Spleen (tissue), 11 donors: ENCODE results near the gene PI16. TPM values are rescaled to one million over a fixed set of nuclear protein-coding genes. Genes with fewer than 3 reads are reported as not detected.

ENCODE experiments used
- DNase-seq: peaks from one replicate; pipeline ENCODE4 v3.0.0-alpha.2; 2020
- H3K27ac ChIP-seq, 8 donors: fragments of 200-600 bp; sonication (generic) in 7 of 8; 1 replicate in 4 of 8; 2 replicates in 4 of 8; pipeline versions ENCODE4 v1.5.0 to v1.8.0; 2016 to 2021; ENCODE audit warnings: inconsistent platforms in 4 of 8, mild to moderate bottlenecking in 4 of 8, moderate library complexity in 1 of 8
- H3K27me3 ChIP-seq, 7 donors: fragments of 200-600 bp; sonication (generic) in 6 of 7; replicated peaks in 1 of 7; 1 replicate in 4 of 7; 2 replicates in 3 of 7; pipeline versions ENCODE4 v1.5.0 to v1.8.0; 2016 to 2021; ENCODE audit warnings: inconsistent platforms in 3 of 7, mild to moderate bottlenecking in 1 of 7
- H3K36me3 ChIP-seq, 6 donors: fragments of 200-600 bp; sonication (generic) in 5 of 6; 1 replicate in 4 of 6; 2 replicates in 2 of 6; pipeline versions ENCODE4 v1.5.0 to v1.8.0; 2016 to 2021; ENCODE audit warnings: inconsistent platforms in 2 of 6
- H3K4me1 ChIP-seq, 6 donors: fragments of 200-600 bp; sonication (generic) in 5 of 6; 1 replicate in 3 of 6; 2 replicates in 3 of 6; pipeline versions ENCODE4 v1.5.0 to v1.8.0; 2016 to 2021; ENCODE audit warnings: inconsistent platforms in 3 of 6
- H3K4me3 ChIP-seq, 8 donors: fragments of 200-600 bp; sonication (generic) in 7 of 8; 1 replicate in 4 of 8; 2 replicates in 4 of 8; pipeline versions ENCODE4 v1.5.0 to v1.8.0; 2016 to 2021; ENCODE audit warnings: inconsistent platforms in 4 of 8, mild to moderate bottlenecking in 4 of 8, moderate library complexity in 2 of 8
- H3K9me3 ChIP-seq, 8 donors: fragments of 200-600 bp; sonication (generic) in 7 of 8; 1 replicate in 4 of 8; 2 replicates in 4 of 8; pipeline versions ENCODE4 v1.5.0 to v1.8.0; 2016 to 2021; ENCODE audit warnings: inconsistent platforms in 4 of 8
- POLR2A ChIP-seq, 3 donors: fragments of 450-650 bp; IDR thresholded peaks; one replicate each; pipeline ENCODE4 v1.5.1; 2017; ENCODE audit warnings: antibody characterized with exemption in 3 of 3, mild to moderate bottlenecking in 1 of 3
- POLR2AphosphoS5 ChIP-seq, 3 donors: sonication (generic); formaldehyde crosslinking; IDR thresholded peaks; one replicate each; pipeline ENCODE4 v1.5.1; 2017; ENCODE audit warnings: antibody characterized with exemption in 3 of 3
- WGBS, 5 donors: extraction: QIAGEN DNeasy Blood & Tissue Kit in 3 of 5; methylation state at CpG; one replicate each; pipeline versions ENCODE4 v1.1.5 to v1.1.7; 2013 to 2018; 5-methylcytosine and 5-hydroxymethylcytosine counted together
- intact Hi-C: fragments of 100-400 bp; cut with DNase I; formaldehyde crosslinking; loops from one replicate; pipeline ENCODE4 v1.15.0; 2023; ENCODE audit warnings: low total_unique reads
- polyA plus RNA-seq, 3 donors: library from polyadenylated mRNA; stranded (reverse); fragments of 200-250 nt; gene quantifications; one replicate each; pipeline ENCODE4 v1.2.1, GENCODE V29; 2013
- total RNA-seq, 7 donors: library from RNA; depleted of rRNA in 3 of 7; stranded (reverse); fragments of >200 nt in 3 of 7; fragmentation: NEBNext Ultra II Directional in 4 of 7; extraction: Animal tissue kit (Norgen Biotek cat#: 25700) in 4 of 7; gene quantifications; one replicate each; pipeline versions ENCODE4 v1.1.0 to v1.2.1, GENCODE V29; 2016 to 2021
- TF ChIP-seq, protein P1 (sequence below), 11 experiments: fragments of 200-600 bp in 7 of 11; fragments of 450-650 bp in 4 of 11; sonication (generic) in 4 of 11; IDR thresholded peaks in 8 of 11; conservative IDR thresholded peaks in 3 of 11; 1 replicate in 7 of 11; 2 replicates in 4 of 11; pipeline versions ENCODE4 v1.4.0 to v1.8.0; 2016 to 2021; ENCODE audit warnings: antibody characterized with exemption in 11 of 11, inconsistent platforms in 4 of 11, mild to moderate bottlenecking in 1 of 11
- donor health status: healthy with polysubstance abuse.
- donor health status: DM: no; HTN: no; CAD: no; lungs with moderate emphysema.
- donor health status: DM: no; HTN: no; CAD: no.
- donor health status: Bipolar disorder and iron deficiency.
- donor health status: healthy.
- donor health status: DM: no; HTN: no; CAD: no.
- donor health status: DM: yes; HTN: yes; CAD: no.

The PI16 gene
- total and polyA plus RNA-seq, 10 donors, result 0.94 to 7.3 (median 1.6) TPM; not detected in 1

DNA sequence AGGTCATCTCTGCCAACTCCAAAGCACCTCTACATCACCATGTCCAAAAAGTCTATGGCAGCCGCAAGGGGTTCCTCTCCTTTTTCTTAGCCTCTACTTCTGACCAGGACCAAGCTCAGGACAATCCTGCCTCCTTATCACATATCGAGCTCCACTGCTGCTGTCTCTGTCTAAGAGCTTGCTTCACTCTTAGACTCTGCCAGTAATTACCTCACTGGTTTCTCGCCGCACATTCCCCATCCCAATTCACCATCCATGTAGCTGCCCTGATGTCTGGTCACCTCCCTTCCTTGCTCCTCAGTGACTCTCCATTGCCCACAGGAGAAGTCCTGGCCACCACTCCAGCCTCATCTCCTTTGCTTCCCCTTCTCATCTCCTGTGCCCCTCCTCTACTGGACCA, 24.1 kb upstream of the PI16 start:
- 93 to 97% (median 96%) methylated on average over 4 of the region's 4 CpGs for WGBS, 5 donors
- Histone ChIP-seq H3K36me3 (peaks cover 0 to 36% (median 2%) of the 10 kb centered on the region in 6 donors), H3K4me1 (peaks cover 0 to 10% (median 0%) of the 10 kb centered on the region in 6 donors), H3K4me3 (no peak overlapping the region), H3K27ac (no peak overlapping the region), H3K27me3 (no peaks in the 10 kb centered on the region), H3K9me3 (no peaks in the 10 kb centered on the region)
- TF ChIP-seq POLR2A (IDR thresholded peaks at IDR 0.05), result no peak
- no peak for TF ChIP-seq POLR2AphosphoS5 (IDR thresholded peaks at IDR 0.05)
- TF ChIP-seq, protein P1, sequence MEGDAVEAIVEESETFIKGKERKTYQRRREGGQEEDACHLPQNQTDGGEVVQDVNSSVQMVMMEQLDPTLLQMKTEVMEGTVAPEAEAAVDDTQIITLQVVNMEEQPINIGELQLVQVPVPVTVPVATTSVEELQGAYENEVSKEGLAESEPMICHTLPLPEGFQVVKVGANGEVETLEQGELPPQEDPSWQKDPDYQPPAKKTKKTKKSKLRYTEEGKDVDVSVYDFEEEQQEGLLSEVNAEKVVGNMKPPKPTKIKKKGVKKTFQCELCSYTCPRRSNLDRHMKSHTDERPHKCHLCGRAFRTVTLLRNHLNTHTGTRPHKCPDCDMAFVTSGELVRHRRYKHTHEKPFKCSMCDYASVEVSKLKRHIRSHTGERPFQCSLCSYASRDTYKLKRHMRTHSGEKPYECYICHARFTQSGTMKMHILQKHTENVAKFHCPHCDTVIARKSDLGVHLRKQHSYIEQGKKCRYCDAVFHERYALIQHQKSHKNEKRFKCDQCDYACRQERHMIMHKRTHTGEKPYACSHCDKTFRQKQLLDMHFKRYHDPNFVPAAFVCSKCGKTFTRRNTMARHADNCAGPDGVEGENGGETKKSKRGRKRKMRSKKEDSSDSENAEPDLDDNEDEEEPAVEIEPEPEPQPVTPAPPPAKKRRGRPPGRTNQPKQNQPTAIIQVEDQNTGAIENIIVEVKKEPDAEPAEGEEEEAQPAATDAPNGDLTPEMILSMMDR (IDR thresholded peaks at IDR 0.05 in 8 of 11, conservative IDR thresholded peaks at IDR 0.05 in 3 of 11), result no peak
- no peak for DNase-seq
- intact Hi-C loops, result no loop called here

DNA sequence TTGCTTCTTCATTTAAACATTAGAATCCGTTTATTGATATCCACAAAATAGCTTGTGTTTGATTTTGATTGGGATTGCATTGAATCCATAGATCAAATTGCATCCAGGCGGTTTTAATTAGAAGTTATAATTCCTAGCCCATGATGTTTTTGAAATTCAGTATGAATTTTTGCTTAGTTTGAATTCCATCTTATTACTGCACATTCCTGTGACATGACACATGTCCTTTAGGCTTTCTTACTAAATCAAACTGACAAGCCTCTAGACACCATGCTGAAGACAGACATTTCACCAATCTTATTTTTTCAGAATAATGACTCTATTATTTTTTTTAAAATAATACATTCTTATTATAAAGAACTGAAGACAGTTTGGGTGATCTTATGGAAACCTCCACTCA, 21.4 kb upstream of the PI16 start:
- Histone ChIP-seq H3K9me3 (no peaks in the 10 kb centered on the region), H3K27me3 (no peaks in the 10 kb centered on the region), H3K4me3 (no peak overlapping the region), H3K27ac (no peak overlapping the region), H3K4me1 (peaks cover 0 to 10% (median 0%) of the 10 kb centered on the region in 6 donors), H3K36me3 (peaks cover 0 to 13% (median 0%) of the 10 kb centered on the region in 6 donors)
- intact Hi-C loops, result no loop called here
- WGBS, 5 donors, result 88 to 99% (median 91%) methylated on average over 2 of the region's 2 CpGs
- DNase-seq, result no peak
- TF ChIP-seq, protein P1 (IDR thresholded peaks at IDR 0.05 in 8 of 11, conservative IDR thresholded peaks at IDR 0.05 in 3 of 11), result no peak
- TF ChIP-seq POLR2A (IDR thresholded peaks at IDR 0.05) (no peak), POLR2AphosphoS5 (IDR thresholded peaks at IDR 0.05) (no peak)

DNA sequence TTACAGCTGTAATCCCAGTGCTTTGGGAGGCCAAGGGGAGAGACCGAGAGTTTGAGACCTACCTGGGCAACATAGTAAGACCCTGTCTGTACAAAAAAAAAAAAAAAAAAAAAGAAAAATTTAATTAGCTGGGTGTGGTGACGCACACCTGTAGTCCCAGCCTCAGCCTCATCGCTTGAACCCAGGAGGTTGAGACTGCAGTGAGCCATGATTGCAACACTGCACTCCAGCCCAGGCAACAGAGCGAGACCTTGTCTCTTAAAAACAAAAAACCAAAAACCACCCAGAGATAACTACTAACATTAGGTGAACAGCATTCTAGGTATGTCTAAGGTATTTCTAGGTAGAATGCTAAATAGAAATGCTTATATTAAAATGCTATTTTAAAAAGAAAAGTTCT, 21.0 kb upstream of the PI16 start:
- WGBS, 5 donors, result 81 to 99% (median 95%) methylated on average over 4 of the region's 4 CpGs
- Histone ChIP-seq H3K9me3 (no peaks in the 10 kb centered on the region), H3K27ac (no peak overlapping the region), H3K4me3 (no peak overlapping the region), H3K4me1 (peaks cover 0 to 10% (median 0%) of the 10 kb centered on the region in 6 donors), H3K36me3 (peaks cover 0 to 9% (median 0%) of the 10 kb centered on the region in 6 donors), H3K27me3 (no peaks in the 10 kb centered on the region)
- no peak for TF ChIP-seq POLR2A (IDR thresholded peaks at IDR 0.05)
- no peak for TF ChIP-seq POLR2AphosphoS5 (IDR thresholded peaks at IDR 0.05)
- TF ChIP-seq, protein P1 (IDR thresholded peaks at IDR 0.05 in 8 of 11, conservative IDR thresholded peaks at IDR 0.05 in 3 of 11), result no peak
- intact Hi-C loops, result no loop called here
- no peak for DNase-seq

DNA sequence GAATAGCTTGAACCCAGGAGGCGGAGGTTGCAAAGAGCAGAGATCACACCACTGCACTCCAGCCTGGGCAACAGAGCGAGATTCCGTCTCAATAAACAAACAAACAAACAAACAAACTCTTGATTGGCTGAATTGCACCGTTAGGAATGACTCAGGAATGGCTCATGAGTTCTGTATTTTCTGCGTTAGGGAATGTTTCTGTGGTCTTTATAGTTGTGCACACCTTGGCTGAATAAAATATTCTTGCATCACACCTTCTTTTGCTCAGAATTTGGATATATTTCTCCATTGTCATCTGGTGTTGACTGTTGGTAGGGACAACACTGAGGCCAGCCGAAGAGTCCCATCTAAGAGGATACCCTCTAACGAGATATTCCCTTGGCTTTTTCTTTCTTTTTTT, 19.6 kb upstream of the PI16 start:
- TF ChIP-seq POLR2AphosphoS5 (IDR thresholded peaks at IDR 0.05) (no peak), POLR2A (IDR thresholded peaks at IDR 0.05) (no peak)
- TF ChIP-seq, protein P1 (IDR thresholded peaks at IDR 0.05 in 8 of 11, conservative IDR thresholded peaks at IDR 0.05 in 3 of 11), result no peak
- Histone ChIP-seq H3K4me1 (peaks cover 0 to under 1% (median 0%) of the 10 kb centered on the region in 6 donors), H3K27ac (no peak overlapping the region), H3K27me3 (no peaks in the 10 kb centered on the region), H3K36me3 (no peaks in the 10 kb centered on the region), H3K4me3 (no peak overlapping the region), H3K9me3 (no peaks in the 10 kb centered on the region)
- intact Hi-C loops, result no loop called here
- no peak for DNase-seq
- 87 to 93% (median 92%) methylated on average over 7 of the region's 7 CpGs for WGBS, 5 donors
